ENCODE measurements around the gene ZC3H12C.
A peak's percentile ranks its signal among the peaks of the same experiment; 100 is the strongest.

The ZC3H12C gene

GRCh38 chr11:110092515-110093406 lies at the start of gene ZC3H12C:
Gene ZC3H12C (plus strand): TSS chr11:110093392. CDS start chr11:110093412, 20 bp downstream.
- Histone ChIP-seq H3K27me3 (ENCODE audit: control insufficient read depth, insufficient read depth, low read length) (no peaks in the 10 kb centered on the region), H3K27ac (ENCODE audit: low read depth, low read length) (peak within 1 kb of the TSS; percentile 95), H3K9ac (ENCODE audit: low read length) (peak within 1 kb of the TSS; percentile 44), H3K4me1 (ENCODE audit: control insufficient read depth, insufficient read depth, low read length) (peaks cover 7% of the 10 kb centered on the region), H3K36me3 (ENCODE audit: control insufficient read depth, insufficient read depth, low read length) (no peaks in the 10 kb centered on the region), H3K4me3 (ENCODE audit: low read length) (peak within 1 kb of the TSS; percentile 88)

GRCh38 chr11:110044226-110044968 lies 48.8 kb upstream of the ZC3H12C start:
- H3K9ac ChIP-seq (ENCODE audit: low read length), result no peak overlapping the region
- no peaks in the 10 kb centered on the region for H3K27me3 ChIP-seq (ENCODE audit: control insufficient read depth, insufficient read depth, low read length)
- H3K4me3 ChIP-seq (ENCODE audit: low read length), result no peak overlapping the region
- H3K4me1 ChIP-seq (ENCODE audit: control insufficient read depth, insufficient read depth, low read length), result no peaks in the 10 kb centered on the region
- no peak overlapping the region for H3K27ac ChIP-seq (ENCODE audit: low read depth, low read length)
- no peaks in the 10 kb centered on the region for H3K36me3 ChIP-seq (ENCODE audit: control insufficient read depth, insufficient read depth, low read length)

GRCh38 chr11:110046775-110047380 lies 46.3 kb upstream of the ZC3H12C start:
- H3K4me1 ChIP-seq (ENCODE audit: control insufficient read depth, insufficient read depth, low read length), result no peaks in the 10 kb centered on the region
- H3K4me3 ChIP-seq (ENCODE audit: low read length), result no peak overlapping the region
- H3K36me3 ChIP-seq (ENCODE audit: control insufficient read depth, insufficient read depth, low read length), result no peaks in the 10 kb centered on the region
- no peak overlapping the region for H3K27ac ChIP-seq (ENCODE audit: low read depth, low read length)
- H3K9ac ChIP-seq (ENCODE audit: low read length), result no peak overlapping the region
- no peaks in the 10 kb centered on the region for H3K27me3 ChIP-seq (ENCODE audit: control insufficient read depth, insufficient read depth, low read length)

- H3K4me1 ChIP-seq (ENCODE audit: control insufficient read depth, insufficient read depth, low read length), result no peaks in the 10 kb centered on the region
- no peak overlapping the region for H3K27ac ChIP-seq (ENCODE audit: low read depth, low read length)
- no peaks in the 10 kb centered on the region for H3K36me3 ChIP-seq (ENCODE audit: control insufficient read depth, insufficient read depth, low read length)
- H3K9ac ChIP-seq (ENCODE audit: low read length), result no peak overlapping the region
- no peak overlapping the region for H3K4me3 ChIP-seq (ENCODE audit: low read length)
- H3K27me3 ChIP-seq (ENCODE audit: control insufficient read depth, insufficient read depth, low read length), result no peaks in the 10 kb centered on the region
Observed at GRCh38 chr11:110049501-110050200, 43.5 kb upstream of the ZC3H12C start.

- no peak overlapping the region for H3K9ac ChIP-seq (ENCODE audit: low read length)
- no peak overlapping the region for H3K4me3 ChIP-seq (ENCODE audit: low read length)
- H3K4me1 ChIP-seq (ENCODE audit: control insufficient read depth, insufficient read depth, low read length), result no peaks in the 10 kb centered on the region
- no peaks in the 10 kb centered on the region for H3K27me3 ChIP-seq (ENCODE audit: control insufficient read depth, insufficient read depth, low read length)
- no peaks in the 10 kb centered on the region for H3K36me3 ChIP-seq (ENCODE audit: control insufficient read depth, insufficient read depth, low read length)
- no peak overlapping the region for H3K27ac ChIP-seq (ENCODE audit: low read depth, low read length)
Observed at GRCh38 chr11:110050201-110050506, 43.0 kb upstream of the ZC3H12C start.

GRCh38 chr11:110053848-110054414 lies 39.3 kb upstream of the ZC3H12C start:
- Histone ChIP-seq H3K9ac (ENCODE audit: low read length) (no peak overlapping the region), H3K4me3 (ENCODE audit: low read length) (no peak overlapping the region), H3K4me1 (ENCODE audit: control insufficient read depth, insufficient read depth, low read length) (no peaks in the 10 kb centered on the region), H3K27ac (ENCODE audit: low read depth, low read length) (no peak overlapping the region), H3K36me3 (ENCODE audit: control insufficient read depth, insufficient read depth, low read length) (no peaks in the 10 kb centered on the region), H3K27me3 (ENCODE audit: control insufficient read depth, insufficient read depth, low read length) (no peaks in the 10 kb centered on the region)

- Histone ChIP-seq H3K27me3 (ENCODE audit: control insufficient read depth, insufficient read depth, low read length) (no peaks in the 10 kb centered on the region), H3K36me3 (ENCODE audit: control insufficient read depth, insufficient read depth, low read length) (no peaks in the 10 kb centered on the region), H3K4me1 (ENCODE audit: control insufficient read depth, insufficient read depth, low read length) (no peaks in the 10 kb centered on the region), H3K9ac (ENCODE audit: low read length) (no peak overlapping the region), H3K27ac (ENCODE audit: low read depth, low read length) (no peak overlapping the region), H3K4me3 (ENCODE audit: low read length) (no peak overlapping the region)
Observed at GRCh38 chr11:110056956-110057355, 36.2 kb upstream of the ZC3H12C start.

GRCh38 chr11:110059706-110060463 lies 33.3 kb upstream of the ZC3H12C start:
- no peaks in the 10 kb centered on the region for H3K4me1 ChIP-seq (ENCODE audit: control insufficient read depth, insufficient read depth, low read length)
- H3K4me3 ChIP-seq (ENCODE audit: low read length), result no peak overlapping the region
- H3K27me3 ChIP-seq (ENCODE audit: control insufficient read depth, insufficient read depth, low read length), result no peaks in the 10 kb centered on the region
- H3K27ac ChIP-seq (ENCODE audit: low read depth, low read length), result no peak overlapping the region
- H3K9ac ChIP-seq (ENCODE audit: low read length), result no peak overlapping the region
- H3K36me3 ChIP-seq (ENCODE audit: control insufficient read depth, insufficient read depth, low read length), result no peaks in the 10 kb centered on the region

GRCh38 chr11:110061296-110061695 lies 31.9 kb upstream of the ZC3H12C start:
- no peak overlapping the region for H3K9ac ChIP-seq (ENCODE audit: low read length)
- H3K36me3 ChIP-seq (ENCODE audit: control insufficient read depth, insufficient read depth, low read length), result no peaks in the 10 kb centered on the region
- no peak overlapping the region for H3K27ac ChIP-seq (ENCODE audit: low read depth, low read length)
- H3K27me3 ChIP-seq (ENCODE audit: control insufficient read depth, insufficient read depth, low read length), result no peaks in the 10 kb centered on the region
- no peaks in the 10 kb centered on the region for H3K4me1 ChIP-seq (ENCODE audit: control insufficient read depth, insufficient read depth, low read length)
- H3K4me3 ChIP-seq (ENCODE audit: low read length), result no peak overlapping the region

GRCh38 chr11:110062247-110062646 lies 30.9 kb upstream of the ZC3H12C start:
- no peaks in the 10 kb centered on the region for H3K4me1 ChIP-seq (ENCODE audit: control insufficient read depth, insufficient read depth, low read length)

GRCh38 chr11:110065189-110065588 lies 28.0 kb upstream of the ZC3H12C start:
- Histone ChIP-seq H3K27ac (ENCODE audit: low read depth, low read length) (no peak overlapping the region), H3K9ac (ENCODE audit: low read length) (no peak overlapping the region), H3K4me3 (ENCODE audit: low read length) (no peak overlapping the region), H3K36me3 (ENCODE audit: control insufficient read depth, insufficient read depth, low read length) (no peaks in the 10 kb centered on the region), H3K4me1 (ENCODE audit: control insufficient read depth, insufficient read depth, low read length) (no peaks in the 10 kb centered on the region), H3K27me3 (ENCODE audit: control insufficient read depth, insufficient read depth, low read length) (no peaks in the 10 kb centered on the region)

More at GRCh38 chr11:110062247-110062646, 30.9 kb upstream of the ZC3H12C start:
- H3K36me3 ChIP-seq (ENCODE audit: control insufficient read depth, insufficient read depth, low read length), result no peaks in the 10 kb centered on the region
- no peaks in the 10 kb centered on the region for H3K27me3 ChIP-seq (ENCODE audit: control insufficient read depth, insufficient read depth, low read length)
- H3K4me3 ChIP-seq (ENCODE audit: low read length), result no peak overlapping the region
- H3K27ac ChIP-seq (ENCODE audit: low read depth, low read length), result no peak overlapping the region
- no peak overlapping the region for H3K9ac ChIP-seq (ENCODE audit: low read length)

Data from rectal smooth muscle tissue (tissue), 1 donor.